AG09309 (cell line): ENCODE measurements around the gene LYSET.
A peak's percentile ranks its signal among the peaks of the same experiment; 100 is the strongest.
"Not testable (repeated sequence)": the region's sequence is repeated elsewhere in the genome, so short reads cannot be mapped to it uniquely, and the experiment has no call there.

Experiments used
- DNase-seq: peaks from one replicate; pipeline ENCODE4 v3.0.0-alpha.2; 2010; ENCODE audit warnings: low read depth
- H3K4me3 ChIP-seq: 2 replicates; pipeline ENCODE4 v1.5.1; 2011; ENCODE audit warnings: mild to moderate bottlenecking, low read depth, low read length, moderate library complexity; ENCODE audit not compliant: control insufficient read depth
- CTCF ChIP-seq: IDR thresholded peaks from 2 replicates; pipeline ENCODE4 v1.5.1; 2011; ENCODE audit warnings: mild to moderate bottlenecking, low read depth, low read length, inconsistent platforms; ENCODE audit not compliant: insufficient read depth, control insufficient read depth; ENCODE audit errors: missing control alignments

LYSET gene

GRCh38 chr14:93160353-93160801 lies 24.7 kb upstream of the LYSET start:
- peak; percentile 55 for TF ChIP-seq CTCF
- no peak for DNase-seq
- H3K4me3 ChIP-seq = no peak overlapping the region

GRCh38 chr14:93161411-93161940 lies 23.6 kb upstream of the LYSET start:
- no peak overlapping the region for H3K4me3 ChIP-seq
- TF ChIP-seq CTCF = no peak
- DNase-seq = no peak

- TF ChIP-seq CTCF = no peak
- no peak for DNase-seq
- H3K4me3 ChIP-seq = no peak overlapping the region
Observed at GRCh38 chr14:93163564-93163963, 21.6 kb upstream of the LYSET start.

- not testable (repeated sequence) for DNase-seq
Observed at GRCh38 chr14:93165271-93166265, 19.5 kb upstream of the LYSET start.

GRCh38 chr14:93168610-93169009 lies 16.5 kb upstream of the LYSET start:
- H3K4me3 ChIP-seq, DNase-seq: not testable (repeated sequence)

More at GRCh38 chr14:93165271-93166265, 19.5 kb upstream of the LYSET start:
- H3K4me3 ChIP-seq = not testable (repeated sequence)

GRCh38 chr14:93169619-93170018 lies 15.5 kb upstream of the LYSET start:
- not testable (repeated sequence) for DNase-seq

GRCh38 chr14:93170141-93170540 lies 15.0 kb upstream of the LYSET start:
- not testable (repeated sequence) for DNase-seq, H3K4me3 ChIP-seq

More at GRCh38 chr14:93169619-93170018, 15.5 kb upstream of the LYSET start:
- not testable (repeated sequence) for H3K4me3 ChIP-seq

GRCh38 chr14:93171376-93171775 lies 13.7 kb upstream of the LYSET start:
- no peak for TF ChIP-seq CTCF
- H3K4me3 ChIP-seq = no peak overlapping the region
- DNase-seq = no peak

- TF ChIP-seq CTCF = no peak
- no peak for DNase-seq
- H3K4me3 ChIP-seq = no peak overlapping the region
Observed at GRCh38 chr14:93173943-93174395, 11.1 kb upstream of the LYSET start.

GRCh38 chr14:93174731-93175130 lies 10.4 kb upstream of the LYSET start:
- H3K4me3 ChIP-seq, DNase-seq: not testable (repeated sequence)
